SH-SY5Y (cell line): ENCODE data around the gene DMD.

Experiments
- GATA2 ChIP-seq: IDR thresholded peaks from 2 replicates; pipeline ENCODE4 v1.6.1; 2011; ENCODE audit warnings: mild to moderate bottlenecking, low read depth, low read length
- GATA3 ChIP-seq: IDR thresholded peaks from 2 replicates; pipeline ENCODE4 v1.6.1; 2011; ENCODE audit warnings: low read depth, mild to moderate bottlenecking, low read length, moderate library complexity

Gene DMD

GRCh38 chrX:31580227-31580626 is 1631.1 kb downstream of the DMD start:
- TF ChIP-seq GATA3 = no peak
- no peak for TF ChIP-seq GATA2

DNA sequence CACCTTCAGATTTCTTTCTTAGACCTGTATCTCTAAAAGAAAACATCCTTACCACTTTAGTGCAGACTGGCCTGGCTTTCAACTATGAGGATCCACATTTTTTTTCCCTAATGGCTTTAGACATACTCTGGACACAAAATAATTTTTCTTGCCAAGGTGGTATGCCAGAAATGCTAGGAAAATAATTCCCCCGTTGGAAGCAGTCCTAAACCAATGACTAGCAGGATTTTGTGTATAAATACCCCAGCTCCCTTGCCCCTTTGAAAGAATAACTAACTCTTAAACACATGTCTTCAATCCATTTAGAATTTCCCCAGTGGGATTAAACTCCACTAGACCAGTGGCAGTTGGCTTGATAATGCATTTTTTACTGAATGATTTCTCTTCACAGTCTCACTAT is 1639.0 kb downstream of the DMD start:
- TF ChIP-seq GATA2 = no peak
- no peak for TF ChIP-seq GATA3

DNA sequence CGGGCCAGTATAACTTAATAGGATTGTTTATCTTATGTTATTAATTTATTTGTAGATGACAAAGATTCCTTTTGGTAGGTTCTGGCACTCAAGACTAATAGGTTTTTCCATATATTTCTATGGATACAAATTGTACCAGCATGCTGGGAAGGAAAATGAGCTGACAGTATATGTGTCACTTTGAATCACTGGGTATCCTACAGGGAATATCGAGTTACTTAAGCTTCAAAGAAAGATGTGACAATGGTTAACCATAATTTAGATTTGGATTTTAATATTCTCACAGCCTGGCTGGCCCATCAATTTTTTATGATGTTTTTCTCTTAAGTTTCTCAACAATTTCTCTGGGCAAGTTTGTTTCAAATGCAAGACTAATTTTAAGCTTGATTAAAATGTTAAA is 1640.7 kb downstream of the DMD start:
- TF ChIP-seq GATA3 = no peak
- no peak for TF ChIP-seq GATA2

GRCh38 chrX:31563792-31564191 is 1647.6 kb downstream of the DMD start:
- no peak for TF ChIP-seq GATA2
- no peak for TF ChIP-seq GATA3

DNA sequence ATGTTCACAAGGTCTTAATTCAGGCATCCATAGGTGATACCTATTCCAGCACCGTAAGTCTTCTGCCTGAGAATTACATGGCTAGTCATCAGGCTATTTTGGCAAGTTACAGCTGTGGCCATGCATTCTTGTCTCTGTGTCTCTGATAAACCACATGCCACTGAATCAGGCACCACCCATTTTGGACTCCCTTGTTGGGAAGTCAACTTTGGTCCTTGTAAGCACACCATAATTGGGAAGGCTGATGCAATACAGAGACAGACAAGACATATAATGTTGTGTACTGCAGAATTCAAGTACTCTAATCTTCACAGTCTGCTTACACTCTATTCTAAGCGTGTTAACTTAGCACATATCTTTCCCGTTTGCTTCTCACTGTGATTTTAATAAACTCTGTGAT is 1655.8 kb downstream of the DMD start:
- no peak for TF ChIP-seq GATA2
- no peak for TF ChIP-seq GATA3

DNA sequence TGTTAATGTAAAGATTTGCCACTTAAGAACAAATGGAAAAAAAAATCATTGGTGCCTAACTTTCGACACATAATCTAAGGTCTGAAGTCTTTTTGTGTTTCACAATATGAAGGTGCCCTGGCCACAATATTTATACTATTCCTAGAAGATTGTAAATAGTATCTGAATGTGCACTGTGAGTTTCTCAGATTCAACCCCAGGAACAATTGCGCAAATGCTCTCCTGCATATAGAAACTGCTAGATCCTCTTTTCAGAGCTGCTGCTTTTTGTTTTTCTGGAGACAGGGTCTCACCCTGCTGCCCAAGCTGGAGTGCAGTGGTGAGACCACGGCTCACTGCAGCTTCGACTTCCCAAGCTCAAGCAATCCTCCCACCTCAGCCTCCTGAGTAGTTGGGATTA is 1659.4 kb downstream of the DMD start:
- TF ChIP-seq GATA2 (no peak), GATA3 (no peak)

DNA sequence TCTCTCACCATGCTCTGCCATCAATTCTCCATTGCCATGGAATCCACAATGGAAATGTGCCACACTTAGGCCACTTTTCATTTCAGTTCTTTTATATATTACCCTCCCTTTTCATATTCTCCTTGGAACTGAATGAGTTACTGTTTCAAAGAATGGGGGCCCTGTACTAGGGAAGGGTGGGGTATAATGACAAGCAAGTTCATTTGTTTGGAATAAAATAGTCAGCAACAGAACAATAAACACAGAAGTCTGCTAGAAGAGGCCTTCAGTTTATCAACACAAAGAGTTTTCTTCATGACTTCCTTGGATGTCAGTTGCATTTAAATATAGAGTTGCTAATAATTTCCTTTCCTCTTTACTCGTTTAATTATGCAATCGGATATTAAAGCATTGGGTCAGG is 1661.2 kb downstream of the DMD start:
- TF ChIP-seq GATA2 (no peak), GATA3 (no peak)

- TF ChIP-seq GATA2 (no peak), GATA3 (no peak)
Measured at GRCh38 chrX:31547816-31548215, 1663.5 kb downstream of the DMD start.

GRCh38 chrX:31547416-31547815 is 1663.9 kb downstream of the DMD start:
- TF ChIP-seq GATA2 = no peak
- TF ChIP-seq GATA3 = no peak

- TF ChIP-seq GATA2 = no peak
- TF ChIP-seq GATA3 = no peak
Measured at GRCh38 chrX:31546126-31546525, 1665.2 kb downstream of the DMD start.

- TF ChIP-seq GATA2 (no peak), GATA3 (no peak)
Measured at GRCh38 chrX:31545726-31546125, 1665.6 kb downstream of the DMD start.

DNA sequence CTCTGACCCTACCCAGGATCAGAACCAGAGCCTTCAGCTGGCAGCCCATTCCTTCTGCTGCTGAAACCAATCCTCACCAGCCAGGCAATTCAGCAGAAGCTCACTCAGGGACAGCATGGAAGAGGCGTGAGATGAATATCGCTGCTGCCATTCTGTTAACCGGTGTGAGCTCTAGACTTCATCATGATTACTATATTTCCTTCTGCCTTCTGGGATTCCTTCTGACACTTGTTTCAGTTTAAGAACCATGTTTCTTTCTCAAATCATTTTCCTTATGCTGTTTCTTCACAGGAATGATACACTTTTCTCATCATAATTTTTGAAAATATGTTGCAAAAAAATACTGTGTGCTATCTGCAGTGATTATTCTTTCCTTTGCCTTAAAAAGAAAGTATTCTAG is 1666.2 kb downstream of the DMD start:
- TF ChIP-seq GATA3 = no peak

- TF ChIP-seq GATA3 (no peak), GATA2 (no peak)
Measured at GRCh38 chrX:31543634-31544033, 1667.7 kb downstream of the DMD start.

DNA sequence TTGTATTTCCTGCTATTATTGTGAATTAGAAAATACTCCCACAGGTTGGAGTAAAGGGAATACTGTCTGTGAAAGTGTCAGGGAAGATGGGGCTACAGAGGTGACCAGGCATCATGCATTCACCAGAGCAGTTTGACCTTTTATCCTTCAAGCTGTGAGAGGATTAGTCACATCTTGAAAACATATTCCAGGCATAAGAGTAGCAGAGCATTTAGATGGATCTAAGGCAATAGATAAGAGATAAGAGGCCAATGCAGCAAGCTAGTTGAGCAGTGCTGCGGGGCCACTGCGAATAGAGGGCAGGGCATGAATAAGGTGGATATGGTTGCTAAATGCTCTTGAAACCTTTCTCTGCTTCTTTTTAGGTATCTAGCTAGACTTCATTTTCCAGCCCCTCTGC is 1668.8 kb downstream of the DMD start:
- TF ChIP-seq GATA2 (no peak), GATA3 (no peak)

DNA sequence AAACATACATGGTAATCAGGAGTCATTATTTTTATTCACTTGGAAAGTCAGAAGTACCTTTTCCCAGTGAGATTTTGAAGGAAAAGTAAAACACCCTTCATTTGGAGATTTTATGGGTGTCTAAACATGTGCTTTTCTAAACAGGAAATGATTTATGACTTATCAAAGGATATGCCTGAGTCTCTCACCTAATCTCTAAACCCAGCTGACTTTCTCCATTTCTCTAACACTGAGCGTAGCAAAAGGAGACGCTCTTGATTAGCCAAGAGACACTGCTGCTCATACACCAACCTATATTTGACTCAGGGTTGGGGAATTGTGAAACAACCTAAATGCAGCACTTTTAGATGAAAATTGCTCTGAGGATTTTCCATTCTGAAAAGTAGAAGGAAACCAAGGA is 1671.0 kb downstream of the DMD start:
- TF ChIP-seq GATA2 (no peak), GATA3 (no peak)

GRCh38 chrX:31527455-31528126 is 1683.8 kb downstream of the DMD start:
- TF ChIP-seq GATA2 (no peak), GATA3 (no peak)

DNA sequence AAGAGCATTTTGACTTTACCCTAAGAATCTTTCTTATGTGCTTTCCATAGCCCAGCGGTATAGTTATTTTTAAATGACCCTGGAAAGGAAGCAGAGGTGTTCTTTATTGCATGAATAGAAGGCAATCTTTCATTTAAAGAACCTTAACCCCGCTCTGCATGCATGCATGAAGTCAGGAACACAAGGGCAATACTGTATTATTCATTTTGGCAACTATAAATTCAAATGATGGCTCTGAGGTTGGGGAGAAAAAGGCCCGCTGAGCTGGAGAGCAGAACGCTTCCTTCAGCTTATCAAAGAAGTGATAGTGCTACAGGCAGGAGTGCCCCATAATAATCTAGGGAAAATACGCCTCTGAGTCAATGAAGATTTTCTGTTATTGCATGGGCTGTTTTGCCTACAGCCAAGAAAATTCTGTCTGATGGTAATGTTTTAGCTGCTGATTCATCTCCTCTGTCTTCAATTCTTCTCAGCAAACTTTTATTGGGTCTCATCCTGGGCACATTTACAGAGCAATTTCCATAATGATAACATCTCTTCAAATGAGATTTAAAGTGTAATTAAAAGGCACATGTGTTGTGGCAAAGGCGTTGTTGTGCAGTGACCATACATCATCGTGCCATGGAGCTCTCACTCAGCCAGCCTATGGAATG is 1687.3 kb downstream of the DMD start:
- TF ChIP-seq GATA2 (peak; percentile 24), GATA3 (no peak)
